HepG2 (cell line): Measurements from ENCODE around the gene ITGA6. TPM values are rescaled to one million over a fixed set of nuclear protein-coding genes. Genes with fewer than 3 reads are reported as not detected.
A peak's percentile ranks its signal among the peaks of the same experiment; 100 is the strongest.

Source experiments
- ATAD3A ChIP-seq: sonication (generic); formaldehyde crosslinking; IDR thresholded peaks from 2 replicates; pipeline ENCODE4 v1.4.0; 2020; ENCODE audit warnings: missing genetic modification reagents
- CBX2 ChIP-seq, 2 experiments: fragments of 200-600 bp in 1 of 2; sonication (generic); formaldehyde crosslinking in 1 of 2; IDR thresholded peaks; 2 replicates each; pipeline versions ENCODE4 v1.7.0 to v1.8.1; 2018 to 2022; ENCODE audit warnings: low read depth in 2 of 2, low read length in 1 of 2, mild to moderate bottlenecking in 1 of 2, missing genetic modification reagents in 1 of 2
- CHD4 ChIP-seq: fragments of 200-600 bp; sonication (generic); IDR thresholded peaks from 2 replicates; pipeline ENCODE4 v1.7.0; 2017; ENCODE audit warnings: mild to moderate bottlenecking, low read length, borderline replicate concordance
- ETV5 ChIP-seq: IDR thresholded peaks from 2 replicates; pipeline ENCODE4 v1.6.1; 2018; ENCODE audit warnings: missing biosample characterization, missing genetic modification reagents, inconsistent platforms, borderline replicate concordance
- IRF2 ChIP-seq: IDR thresholded peaks from 2 replicates; pipeline ENCODE4 v1.6.1; 2018; ENCODE audit warnings: missing genetic modification reagents, missing compliant biosample characterization
- MIER2 ChIP-seq: IDR thresholded peaks from 2 replicates; pipeline ENCODE4 v1.6.1; 2016; ENCODE audit warnings: missing biosample characterization, missing genetic modification reagents
- PITX1 ChIP-seq: sonication (generic); formaldehyde crosslinking; IDR thresholded peaks from 2 replicates; pipeline ENCODE4 v1.5.1; 2020; ENCODE audit warnings: mild to moderate bottlenecking, missing genetic modification reagents
- PPARG ChIP-seq: conservative IDR thresholded peaks from 2 replicates; pipeline ENCODE4 v1.6.1; 2016; ENCODE audit warnings: missing biosample characterization, missing genetic modification reagents
- TMF1 ChIP-seq: sonication (generic); formaldehyde crosslinking; IDR thresholded peaks from 2 replicates; pipeline ENCODE4 v1.8.1; 2022; ENCODE audit warnings: low read depth, missing genetic modification reagents
- ZNF569 ChIP-seq: sonication (generic); formaldehyde crosslinking; IDR thresholded peaks from 2 replicates; pipeline ENCODE4 v1.5.0; 2020; ENCODE audit warnings: mild to moderate bottlenecking, missing genetic modification reagents, moderate library complexity, borderline replicate concordance
- ZNF589 ChIP-seq: sonication (generic); formaldehyde crosslinking; conservative IDR thresholded peaks from 2 replicates; pipeline ENCODE4 v1.8.0; 2022; ENCODE audit warnings: mild to moderate bottlenecking, moderate library complexity, missing genetic modification reagents
- ZZZ3 ChIP-seq: sonication (generic); formaldehyde crosslinking; IDR thresholded peaks from 2 replicates; pipeline ENCODE4 v1.4.0; 2020; ENCODE audit warnings: missing genetic modification reagents, mild to moderate bottlenecking, borderline replicate concordance
- polyA plus RNA-seq, 8 experiments: library from polyadenylated mRNA; depleted of rRNA in 3 of 8; stranded (reverse) in 7 of 8; unstranded in 1 of 8; fragments of >200 nt; fragmentation: Illumina TruSeq in 4 of 8; extraction: Trizol in 4 of 8; gene quantifications; 2 replicates each; pipeline versions ENCODE4 v1.2.1 to v1.2.3, GENCODE V29; 2011 to 2016; ENCODE audit warnings: low read depth in 4 of 8, missing spikeins in 1 of 8, mixed read lengths in 1 of 8; ENCODE audit not compliant: insufficient read depth in 1 of 8
- total RNA-seq, 5 experiments: library from RNA; depleted of rRNA; stranded (reverse); fragments of >200 nt; fragmentation: Illumina TruSeq; extraction: Trizol; gene quantifications; 2 replicates each; pipeline ENCODE4 v1.2.3, GENCODE V29; 2016; ENCODE audit warnings: low read depth in 1 of 5
- TF ChIP-seq, protein P1 (sequence below): IDR thresholded peaks from 2 replicates; pipeline ENCODE4 v1.6.1; 2012; ENCODE audit warnings: low read length, improper control_type of control experiment
- TF ChIP-seq, protein P2 (sequence below): sonication (generic); formaldehyde crosslinking; conservative IDR thresholded peaks from 2 replicates; pipeline ENCODE4 v1.4.0; 2020; ENCODE audit warnings: missing genetic modification reagents
- TF ChIP-seq, protein P3 (sequence below): IDR thresholded peaks from 2 replicates; pipeline ENCODE4 v1.6.1; 2018; ENCODE audit warnings: missing genetic modification reagents
- TF ChIP-seq, protein P4 (sequence below): IDR thresholded peaks from 2 replicates; pipeline ENCODE4 v1.4.0; 2020; ENCODE audit warnings: mild to moderate bottlenecking, missing genetic modification reagents
- TF ChIP-seq, protein P5 (sequence below): IDR thresholded peaks from 2 replicates; pipeline ENCODE4 v1.6.1; 2016

The ITGA6 gene
- total and polyA plus RNA-seq, 2 of the 13 experiments (the other 11 are each of a cell fraction or from before 2014, with no cell fraction given), result 24.0 to 92.5 TPM

DNA sequence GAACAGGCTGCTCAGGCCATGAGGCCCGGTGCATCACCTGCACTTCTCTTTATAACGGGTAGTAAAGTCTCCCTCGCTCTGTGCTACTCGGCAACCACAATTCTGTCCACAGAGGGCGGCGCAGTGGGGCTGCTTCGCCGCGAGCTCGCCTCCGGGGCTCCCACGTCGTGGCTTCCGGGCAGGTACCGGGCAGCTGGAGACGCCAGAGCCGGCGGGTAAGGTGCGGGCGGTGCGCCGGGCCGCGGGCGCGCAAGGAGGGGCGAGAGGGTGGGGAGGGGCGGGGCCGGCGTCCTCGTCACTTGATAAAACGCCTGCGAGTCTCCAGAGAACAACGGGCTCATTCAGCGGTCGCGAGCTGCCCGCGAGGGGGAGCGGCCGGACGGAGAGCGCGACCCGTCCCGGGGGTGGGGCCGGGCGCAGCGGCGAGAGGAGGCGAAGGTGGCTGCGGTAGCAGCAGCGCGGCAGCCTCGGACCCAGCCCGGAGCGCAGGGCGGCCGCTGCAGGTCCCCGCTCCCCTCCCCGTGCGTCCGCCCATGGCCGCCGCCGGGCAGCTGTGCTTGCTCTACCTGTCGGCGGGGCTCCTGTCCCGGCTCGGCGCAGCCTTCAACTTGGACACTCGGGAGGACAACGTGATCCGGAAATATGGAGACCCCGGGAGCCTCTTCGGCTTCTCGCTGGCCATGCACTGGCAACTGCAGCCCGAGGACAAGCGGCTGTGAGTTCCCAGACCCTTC lies at the start of gene ITGA6 (continued):
- TF ChIP-seq IRF2 (CRISPR knock-in tag), result 0 out of 2 replicates have a peak, but pooled peaks have one; percentile 23
- TF ChIP-seq, protein P1, sequence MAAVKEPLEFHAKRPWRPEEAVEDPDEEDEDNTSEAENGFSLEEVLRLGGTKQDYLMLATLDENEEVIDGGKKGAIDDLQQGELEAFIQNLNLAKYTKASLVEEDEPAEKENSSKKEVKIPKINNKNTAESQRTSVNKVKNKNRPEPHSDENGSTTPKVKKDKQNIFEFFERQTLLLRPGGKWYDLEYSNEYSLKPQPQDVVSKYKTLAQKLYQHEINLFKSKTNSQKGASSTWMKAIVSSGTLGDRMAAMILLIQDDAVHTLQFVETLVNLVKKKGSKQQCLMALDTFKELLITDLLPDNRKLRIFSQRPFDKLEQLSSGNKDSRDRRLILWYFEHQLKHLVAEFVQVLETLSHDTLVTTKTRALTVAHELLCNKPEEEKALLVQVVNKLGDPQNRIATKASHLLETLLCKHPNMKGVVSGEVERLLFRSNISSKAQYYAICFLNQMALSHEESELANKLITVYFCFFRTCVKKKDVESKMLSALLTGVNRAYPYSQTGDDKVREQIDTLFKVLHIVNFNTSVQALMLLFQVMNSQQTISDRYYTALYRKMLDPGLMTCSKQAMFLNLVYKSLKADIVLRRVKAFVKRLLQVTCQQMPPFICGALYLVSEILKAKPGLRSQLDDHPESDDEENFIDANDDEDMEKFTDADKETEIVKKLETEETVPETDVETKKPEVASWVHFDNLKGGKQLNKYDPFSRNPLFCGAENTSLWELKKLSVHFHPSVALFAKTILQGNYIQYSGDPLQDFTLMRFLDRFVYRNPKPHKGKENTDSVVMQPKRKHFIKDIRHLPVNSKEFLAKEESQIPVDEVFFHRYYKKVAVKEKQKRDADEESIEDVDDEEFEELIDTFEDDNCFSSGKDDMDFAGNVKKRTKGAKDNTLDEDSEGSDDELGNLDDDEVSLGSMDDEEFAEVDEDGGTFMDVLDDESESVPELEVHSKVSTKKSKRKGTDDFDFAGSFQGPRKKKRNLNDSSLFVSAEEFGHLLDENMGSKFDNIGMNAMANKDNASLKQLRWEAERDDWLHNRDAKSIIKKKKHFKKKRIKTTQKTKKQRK, result no peak
- TF ChIP-seq, protein P2, sequence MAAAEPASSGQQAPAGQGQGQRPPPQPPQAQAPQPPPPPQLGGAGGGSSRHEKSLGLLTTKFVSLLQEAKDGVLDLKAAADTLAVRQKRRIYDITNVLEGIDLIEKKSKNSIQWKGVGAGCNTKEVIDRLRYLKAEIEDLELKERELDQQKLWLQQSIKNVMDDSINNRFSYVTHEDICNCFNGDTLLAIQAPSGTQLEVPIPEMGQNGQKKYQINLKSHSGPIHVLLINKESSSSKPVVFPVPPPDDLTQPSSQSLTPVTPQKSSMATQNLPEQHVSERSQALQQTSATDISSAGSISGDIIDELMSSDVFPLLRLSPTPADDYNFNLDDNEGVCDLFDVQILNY, result no peak
- TF ChIP-seq ETV5 (CRISPR knock-in tag), result peak; percentile 70
- peak; percentile 76; the same call in 1 of the 2 replicates for TF ChIP-seq TMF1 (CRISPR knock-in tag)
- no peak for TF ChIP-seq ZNF569 (CRISPR knock-in tag)
- TF ChIP-seq, protein P3, sequence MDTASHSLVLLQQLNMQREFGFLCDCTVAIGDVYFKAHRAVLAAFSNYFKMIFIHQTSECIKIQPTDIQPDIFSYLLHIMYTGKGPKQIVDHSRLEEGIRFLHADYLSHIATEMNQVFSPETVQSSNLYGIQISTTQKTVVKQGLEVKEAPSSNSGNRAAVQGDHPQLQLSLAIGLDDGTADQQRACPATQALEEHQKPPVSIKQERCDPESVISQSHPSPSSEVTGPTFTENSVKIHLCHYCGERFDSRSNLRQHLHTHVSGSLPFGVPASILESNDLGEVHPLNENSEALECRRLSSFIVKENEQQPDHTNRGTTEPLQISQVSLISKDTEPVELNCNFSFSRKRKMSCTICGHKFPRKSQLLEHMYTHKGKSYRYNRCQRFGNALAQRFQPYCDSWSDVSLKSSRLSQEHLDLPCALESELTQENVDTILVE (CRISPR knock-in tag), result peak; percentile 39; the same call in 1 of the 2 replicates
- no peak for TF ChIP-seq CBX2 (IDR thresholded peaks at IDR 0.05; ENCODE audit: low read depth, low read length)
- TF ChIP-seq CBX2 (CRISPR knock-in tag; IDR thresholded peaks at IDR 0.05; ENCODE audit: low read depth), result peak; percentile 75; the same call in 1 of the 2 replicates
- no peak; the same call in 1 of the 2 replicates for TF ChIP-seq ZNF589
- TF ChIP-seq PPARG (CRISPR knock-in tag), result no peak
- peak; percentile 26; the same call in 1 of the 2 replicates for TF ChIP-seq PITX1
- TF ChIP-seq, protein P4, sequence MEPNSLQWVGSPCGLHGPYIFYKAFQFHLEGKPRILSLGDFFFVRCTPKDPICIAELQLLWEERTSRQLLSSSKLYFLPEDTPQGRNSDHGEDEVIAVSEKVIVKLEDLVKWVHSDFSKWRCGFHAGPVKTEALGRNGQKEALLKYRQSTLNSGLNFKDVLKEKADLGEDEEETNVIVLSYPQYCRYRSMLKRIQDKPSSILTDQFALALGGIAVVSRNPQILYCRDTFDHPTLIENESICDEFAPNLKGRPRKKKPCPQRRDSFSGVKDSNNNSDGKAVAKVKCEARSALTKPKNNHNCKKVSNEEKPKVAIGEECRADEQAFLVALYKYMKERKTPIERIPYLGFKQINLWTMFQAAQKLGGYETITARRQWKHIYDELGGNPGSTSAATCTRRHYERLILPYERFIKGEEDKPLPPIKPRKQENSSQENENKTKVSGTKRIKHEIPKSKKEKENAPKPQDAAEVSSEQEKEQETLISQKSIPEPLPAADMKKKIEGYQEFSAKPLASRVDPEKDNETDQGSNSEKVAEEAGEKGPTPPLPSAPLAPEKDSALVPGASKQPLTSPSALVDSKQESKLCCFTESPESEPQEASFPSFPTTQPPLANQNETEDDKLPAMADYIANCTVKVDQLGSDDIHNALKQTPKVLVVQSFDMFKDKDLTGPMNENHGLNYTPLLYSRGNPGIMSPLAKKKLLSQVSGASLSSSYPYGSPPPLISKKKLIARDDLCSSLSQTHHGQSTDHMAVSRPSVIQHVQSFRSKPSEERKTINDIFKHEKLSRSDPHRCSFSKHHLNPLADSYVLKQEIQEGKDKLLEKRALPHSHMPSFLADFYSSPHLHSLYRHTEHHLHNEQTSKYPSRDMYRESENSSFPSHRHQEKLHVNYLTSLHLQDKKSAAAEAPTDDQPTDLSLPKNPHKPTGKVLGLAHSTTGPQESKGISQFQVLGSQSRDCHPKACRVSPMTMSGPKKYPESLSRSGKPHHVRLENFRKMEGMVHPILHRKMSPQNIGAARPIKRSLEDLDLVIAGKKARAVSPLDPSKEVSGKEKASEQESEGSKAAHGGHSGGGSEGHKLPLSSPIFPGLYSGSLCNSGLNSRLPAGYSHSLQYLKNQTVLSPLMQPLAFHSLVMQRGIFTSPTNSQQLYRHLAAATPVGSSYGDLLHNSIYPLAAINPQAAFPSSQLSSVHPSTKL (CRISPR knock-in tag), result peak; percentile 78
- no peak for TF ChIP-seq ZZZ3 (CRISPR knock-in tag)
- no peak for TF ChIP-seq CHD4
- no peak; the same call in 1 of the 2 replicates for TF ChIP-seq ATAD3A (CRISPR knock-in tag)
- TF ChIP-seq MIER2, result peak; percentile 21; the same call in 1 of the 2 replicates
- TF ChIP-seq, protein P5, sequence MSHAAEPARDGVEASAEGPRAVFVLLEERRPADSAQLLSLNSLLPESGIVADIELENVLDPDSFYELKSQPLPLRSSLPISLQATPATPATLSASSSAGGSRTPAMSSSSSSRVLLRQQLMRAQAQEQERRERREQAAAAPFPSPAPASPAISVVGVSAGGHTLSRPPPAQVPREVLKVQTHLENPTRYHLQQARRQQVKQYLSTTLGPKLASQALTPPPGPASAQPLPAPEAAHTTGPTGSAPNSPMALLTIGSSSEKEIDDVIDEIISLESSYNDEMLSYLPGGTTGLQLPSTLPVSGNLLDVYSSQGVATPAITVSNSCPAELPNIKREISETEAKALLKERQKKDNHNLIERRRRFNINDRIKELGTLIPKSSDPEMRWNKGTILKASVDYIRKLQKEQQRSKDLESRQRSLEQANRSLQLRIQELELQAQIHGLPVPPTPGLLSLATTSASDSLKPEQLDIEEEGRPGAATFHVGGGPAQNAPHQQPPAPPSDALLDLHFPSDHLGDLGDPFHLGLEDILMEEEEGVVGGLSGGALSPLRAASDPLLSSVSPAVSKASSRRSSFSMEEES (CRISPR knock-in tag), result peak; percentile 37; the same call in 1 of the 2 replicates
